Karpas-422 (cell line): ENCODE data around the gene KIZ. TPM values are rescaled to one million over a fixed set of nuclear protein-coding genes. Genes with fewer than 3 reads are reported as not detected.

Experiments
- DNase-seq: peaks from one replicate; pipeline ENCODE4 v3.0.0-alpha.2; 2015
- H2AFZ ChIP-seq: fragments of 200-600 bp; sonication (generic); 2 replicates; pipeline ENCODE4 v1.6.1; 2014; ENCODE audit warnings: antibody characterized with exemption, low read length, mixed read lengths
- H3K27ac ChIP-seq: fragments of 200-600 bp; sonication (generic); 2 replicates; pipeline ENCODE4 v1.5.1; 2014; ENCODE audit warnings: mild to moderate bottlenecking, low read length, moderate library complexity
- H3K27me3 ChIP-seq: fragments of 200-600 bp; sonication (generic); 2 replicates; pipeline ENCODE4 v1.6.1; 2014; ENCODE audit warnings: low read length, mixed read lengths
- H3K36me3 ChIP-seq: fragments of 200-600 bp; sonication (generic); 2 replicates; pipeline ENCODE4 v1.6.1; 2014; ENCODE audit warnings: low read length, mixed read lengths; ENCODE audit not compliant: insufficient read depth
- H3K4me1 ChIP-seq: fragments of 200-600 bp; sonication (generic); 2 replicates; pipeline ENCODE4 v1.6.1; 2014; ENCODE audit warnings: mild to moderate bottlenecking, low read length, mixed read lengths
- H3K4me2 ChIP-seq: fragments of 200-600 bp; sonication (generic); 2 replicates; pipeline ENCODE4 v1.6.1; 2014; ENCODE audit warnings: low read length, low read depth, mild to moderate bottlenecking; ENCODE audit not compliant: poor library complexity, severe bottlenecking
- H3K4me3 ChIP-seq: fragments of 200-600 bp; sonication (generic); 2 replicates; pipeline ENCODE4 v1.5.1; 2014; ENCODE audit warnings: mild to moderate bottlenecking, antibody characterized with exemption, low read length, mixed read lengths
- H3K79me2 ChIP-seq: fragments of 200-600 bp; sonication (generic); 2 replicates; pipeline ENCODE4 v1.6.1; 2014; ENCODE audit warnings: mild to moderate bottlenecking, low read length, mixed read lengths
- H3K9ac ChIP-seq: fragments of 200-600 bp; sonication (generic); 2 replicates; pipeline ENCODE4 v1.6.0; 2014; ENCODE audit warnings: low read length
- H3K9me2 ChIP-seq: fragments of 200-600 bp; sonication (generic), shearing (Covaris generic); replicated peaks from 2 replicates; pipeline ENCODE4 v1.6.0; 2014; ENCODE audit warnings: mild to moderate bottlenecking, low read length, moderate library complexity; ENCODE audit not compliant: insufficient read depth
- H3K9me3 ChIP-seq: fragments of 300-700, 200-600 bp; sonication (generic); 2 replicates; pipeline ENCODE4 v1.6.1; 2014; ENCODE audit warnings: low read length, mixed read lengths
- H4K20me1 ChIP-seq: fragments of 200-600 bp; sonication (generic); 2 replicates; pipeline ENCODE4 v1.6.1; 2014; ENCODE audit warnings: mild to moderate bottlenecking, antibody characterized with exemption, low read length, low read depth; ENCODE audit not compliant: insufficient read depth
- total RNA-seq: library from RNA; depleted of rRNA; stranded (reverse); fragments of >200 nt; shearing (Covaris generic); gene quantifications from 2 replicates; pipeline ENCODE4 v1.2.3, GENCODE V29; 2014; ENCODE audit warnings: low replicate concordance

The KIZ gene
- total RNA-seq, 1 experiment from 2014 or later = 22.1 TPM

GRCh38 chr20:21213691-21214090 lies 87.8 kb downstream of the KIZ start:
- Histone ChIP-seq H3K36me3 (no peaks in the 10 kb centered on the region), H3K4me1 (no peaks in the 10 kb centered on the region), H4K20me1 (no peaks in the 10 kb centered on the region), H3K9me3 (no peaks in the 10 kb centered on the region), H3K9me2 (no peaks in the 10 kb centered on the region), H3K4me3 (no peak overlapping the region), H3K27me3 (no peaks in the 10 kb centered on the region), H3K27ac (no peak overlapping the region), H3K79me2 (no peaks in the 10 kb centered on the region), H3K9ac (no peak overlapping the region), H2AFZ (no peak overlapping the region), H3K4me2 (no peak overlapping the region)
- DNase-seq = no peak

DNA sequence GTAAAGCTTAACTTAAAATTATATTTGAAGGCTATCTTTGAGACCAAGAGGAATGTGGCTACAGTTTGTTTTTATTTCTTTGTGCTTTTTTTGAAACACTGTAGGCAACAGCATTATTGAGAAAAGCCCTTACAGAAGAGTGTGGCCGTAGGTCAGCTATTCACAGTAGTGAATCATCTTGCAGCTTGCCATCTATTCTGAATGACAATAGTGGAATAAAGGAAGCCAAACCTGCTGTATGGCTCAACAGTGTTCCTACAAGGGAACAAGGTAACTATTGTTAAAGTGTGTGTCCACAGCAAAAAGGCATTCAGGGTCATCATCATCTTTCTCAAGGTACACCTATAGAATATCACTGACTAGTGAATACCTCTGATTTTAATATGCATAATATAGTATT lies 88.5 kb downstream of the KIZ start:
- no peaks in the 10 kb centered on the region for H3K9me2 ChIP-seq
- no peaks in the 10 kb centered on the region for H4K20me1 ChIP-seq
- H3K4me3 ChIP-seq = no peak overlapping the region
- H3K36me3 ChIP-seq = no peaks in the 10 kb centered on the region
- no peaks in the 10 kb centered on the region for H3K27me3 ChIP-seq
- H3K4me2 ChIP-seq = no peak overlapping the region
- H3K4me1 ChIP-seq = peaks cover 2% of the 10 kb centered on the region
- no peaks in the 10 kb centered on the region for H3K9me3 ChIP-seq
- no peak overlapping the region for H2AFZ ChIP-seq
- no peak overlapping the region for H3K27ac ChIP-seq
- DNase-seq = no peak
- H3K79me2 ChIP-seq = no peaks in the 10 kb centered on the region
- no peak overlapping the region for H3K9ac ChIP-seq

- Histone ChIP-seq H3K9me2 (no peaks in the 10 kb centered on the region), H3K79me2 (no peaks in the 10 kb centered on the region), H3K36me3 (no peaks in the 10 kb centered on the region), H2AFZ (no peak overlapping the region), H3K27me3 (no peaks in the 10 kb centered on the region), H3K4me2 (no peak overlapping the region), H3K9me3 (no peaks in the 10 kb centered on the region), H4K20me1 (no peaks in the 10 kb centered on the region), H3K9ac (no peak overlapping the region), H3K4me3 (no peak overlapping the region), H3K4me1 (peaks cover 6% of the 10 kb centered on the region), H3K27ac (no peak overlapping the region)
- no peak for DNase-seq
Observed at GRCh38 chr20:21219686-21220085, 93.8 kb downstream of the KIZ start.

DNA sequence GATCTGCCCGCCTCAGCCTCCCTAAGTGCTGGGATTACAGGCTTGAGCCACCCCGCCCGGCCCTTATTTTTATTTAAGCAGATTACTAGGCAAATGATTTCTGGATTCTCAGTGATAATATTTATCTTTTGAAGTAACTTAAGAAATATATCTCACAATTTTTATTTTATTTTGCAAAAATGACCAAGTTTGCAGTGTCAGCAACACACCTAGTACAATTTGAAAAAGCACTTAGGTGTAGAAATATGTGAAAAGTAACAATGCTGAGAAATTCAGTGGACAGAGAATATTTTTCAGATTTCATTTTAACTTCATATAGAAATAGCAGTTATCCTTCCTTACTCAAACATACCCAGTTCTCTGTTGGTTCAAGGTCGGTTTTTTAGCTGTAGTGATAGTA lies 98.3 kb downstream of the KIZ start:
- H3K9ac ChIP-seq = no peak overlapping the region
- H3K4me3 ChIP-seq = no peak overlapping the region
- H3K27me3 ChIP-seq = no peaks in the 10 kb centered on the region
- no peak overlapping the region for H2AFZ ChIP-seq
- H3K36me3 ChIP-seq = no peaks in the 10 kb centered on the region; the same call in 1 of the 2 replicates
- peaks cover 18% of the 10 kb centered on the region for H3K4me1 ChIP-seq
- DNase-seq = no peak
- H3K9me2 ChIP-seq = no peaks in the 10 kb centered on the region
- no peak overlapping the region for H3K27ac ChIP-seq
- no peaks in the 10 kb centered on the region for H3K79me2 ChIP-seq
- H3K4me2 ChIP-seq = no peak overlapping the region
- no peaks in the 10 kb centered on the region for H4K20me1 ChIP-seq
- no peaks in the 10 kb centered on the region for H3K9me3 ChIP-seq

- H3K36me3 ChIP-seq = no peaks in the 10 kb centered on the region; the same call in 1 of the 2 replicates
- H3K4me3 ChIP-seq = no peak overlapping the region
- H3K79me2 ChIP-seq = no peaks in the 10 kb centered on the region
- H3K4me1 ChIP-seq = peaks cover 12% of the 10 kb centered on the region
- H4K20me1 ChIP-seq = no peaks in the 10 kb centered on the region
- H3K9me3 ChIP-seq = no peaks in the 10 kb centered on the region
- no peak overlapping the region for H2AFZ ChIP-seq
- H3K9ac ChIP-seq = no peak overlapping the region
- no peaks in the 10 kb centered on the region for H3K9me2 ChIP-seq
- H3K27me3 ChIP-seq = no peaks in the 10 kb centered on the region
- H3K27ac ChIP-seq = no peak overlapping the region
- DNase-seq = no peak
- H3K4me2 ChIP-seq = no peak overlapping the region
Observed at GRCh38 chr20:21225215-21225947, 99.5 kb downstream of the KIZ start.

DNA sequence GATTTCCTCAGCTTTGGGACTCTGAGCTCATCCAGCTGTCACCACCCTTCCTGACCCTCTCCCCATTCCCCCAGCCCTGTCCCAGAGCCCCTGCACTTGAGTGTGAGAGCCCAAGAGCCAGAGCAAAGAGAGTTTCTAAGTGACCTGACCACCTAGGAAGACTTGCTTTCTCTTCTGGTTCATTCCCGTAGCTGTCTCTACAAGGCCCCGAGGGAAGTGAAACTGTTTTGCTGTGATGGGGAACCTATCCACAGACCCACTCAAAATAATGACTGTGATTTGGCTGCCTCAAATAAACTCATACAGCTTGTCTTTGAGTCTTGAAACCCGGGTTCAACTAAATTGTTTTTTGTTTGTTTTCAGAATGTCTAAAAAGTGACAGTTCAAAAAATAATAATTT lies 102.6 kb downstream of the KIZ start:
- peak; percentile 68 for DNase-seq
- Histone ChIP-seq H3K4me2 (peak overlapping the region; percentile 2), H3K27ac (no peak overlapping the region), H3K36me3 (no peaks in the 10 kb centered on the region; the same call in 1 of the 2 replicates), H3K79me2 (no peaks in the 10 kb centered on the region), H3K4me3 (no peak overlapping the region), H2AFZ (no peak overlapping the region), H3K9me2 (no peaks in the 10 kb centered on the region), H3K4me1 (peaks cover 12% of the 10 kb centered on the region), H3K9me3 (no peaks in the 10 kb centered on the region), H3K9ac (peak overlapping the region; percentile 34; the same call in 1 of the 2 replicates), H4K20me1 (no peaks in the 10 kb centered on the region), H3K27me3 (no peaks in the 10 kb centered on the region)

DNA sequence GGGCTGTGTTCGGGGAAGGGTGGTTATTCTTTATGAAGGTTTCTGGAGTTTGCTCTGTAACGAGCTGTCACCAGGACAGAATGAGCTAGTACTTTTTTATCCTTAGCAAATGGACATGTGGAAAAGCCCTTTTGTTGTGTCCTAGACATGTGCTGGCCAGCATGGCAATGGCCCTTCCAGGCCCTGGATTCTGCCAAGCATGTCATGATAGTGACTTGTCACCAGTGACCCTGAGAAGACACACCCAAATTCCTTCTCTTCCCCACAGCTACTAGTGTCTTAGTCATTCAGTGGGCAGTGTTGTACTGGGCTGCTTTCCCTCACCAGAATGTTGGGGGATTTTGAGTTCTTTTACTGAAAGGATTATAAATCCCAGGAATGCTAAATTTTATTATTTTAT lies 103.3 kb downstream of the KIZ start:
- H3K27ac ChIP-seq = no peak overlapping the region
- H3K9ac ChIP-seq = no peak overlapping the region
- no peak overlapping the region for H2AFZ ChIP-seq
- H3K79me2 ChIP-seq = no peaks in the 10 kb centered on the region
- H3K36me3 ChIP-seq = no peaks in the 10 kb centered on the region; the same call in 1 of the 2 replicates
- no peaks in the 10 kb centered on the region for H3K9me2 ChIP-seq
- H4K20me1 ChIP-seq = no peaks in the 10 kb centered on the region
- peak overlapping the region; percentile 2 for H3K4me2 ChIP-seq
- peaks cover 12% of the 10 kb centered on the region for H3K4me1 ChIP-seq
- no peak for DNase-seq
- no peak overlapping the region for H3K4me3 ChIP-seq
- no peaks in the 10 kb centered on the region for H3K9me3 ChIP-seq
- H3K27me3 ChIP-seq = no peaks in the 10 kb centered on the region

DNA sequence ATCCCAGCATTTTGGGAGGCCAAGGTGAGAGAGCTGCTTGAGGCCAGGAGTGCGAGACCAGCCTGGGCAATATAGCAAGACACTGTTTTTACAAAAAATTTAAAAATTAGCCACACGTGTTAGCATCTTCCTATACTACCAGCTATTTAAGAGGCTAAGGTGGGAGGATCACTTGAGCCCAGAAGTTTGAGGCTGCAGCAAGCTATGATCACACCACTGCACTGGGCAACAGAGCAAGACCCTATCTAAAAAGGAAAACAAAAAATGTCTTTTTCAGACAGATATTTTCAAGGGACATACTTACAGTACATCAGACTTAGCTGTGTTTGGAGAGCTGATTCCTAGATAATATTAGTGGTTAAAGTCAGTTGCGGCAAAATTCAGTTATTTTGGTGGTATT lies 104.3 kb downstream of the KIZ start:
- Histone ChIP-seq H3K27ac (no peak overlapping the region), H4K20me1 (no peaks in the 10 kb centered on the region), H3K4me1 (peaks cover 12% of the 10 kb centered on the region), H3K9me3 (no peaks in the 10 kb centered on the region), H3K27me3 (no peaks in the 10 kb centered on the region), H3K79me2 (no peaks in the 10 kb centered on the region), H3K36me3 (no peaks in the 10 kb centered on the region; the same call in 1 of the 2 replicates), H3K9me2 (no peaks in the 10 kb centered on the region), H3K4me3 (no peak overlapping the region), H3K4me2 (no peak overlapping the region), H3K9ac (no peak overlapping the region), H2AFZ (no peak overlapping the region)
- DNase-seq = no peak
